Measurements from ENCODE around the gene MROH2A. TPM values are rescaled to one million over a fixed set of nuclear protein-coding genes. Genes with fewer than 3 reads are reported as not detected.
A peak's percentile ranks its signal among the peaks of the same experiment; 100 is the strongest.

MROH2A gene
- total and polyA plus RNA-seq, 9 of the 15 experiments (the other 6 are each of a cell fraction or from before 2014, with no cell fraction given): 0.03 TPM; not detected in 8

- TF ChIP-seq GTF3C2 (IDR thresholded peaks at IDR 0.05; ENCODE audit: borderline replicate concordance, extremely low read depth, insufficient read length): no peak
- no peak for TF ChIP-seq ZNF184 (CRISPR knock-in tag; IDR thresholded peaks at IDR 0.05)
- no peak for TF ChIP-seq GATAD2B (IDR thresholded peaks at IDR 0.05; ENCODE audit: borderline replicate concordance)
- no peak; the same call in 1 of the 2 replicates for TF ChIP-seq RAD51 (IDR thresholded peaks at IDR 0.05; ENCODE audit: borderline replicate concordance, low read depth)
- no peak for TF ChIP-seq THRB (CRISPR knock-in tag; conservative IDR thresholded peaks at IDR 0.05)
- TF ChIP-seq MYBL2 (IDR thresholded peaks at IDR 0.05; ENCODE audit: low read depth): no peak
- no peak for TF ChIP-seq MYBL2 (CRISPR knock-in tag; IDR thresholded peaks at IDR 0.05; ENCODE audit: borderline replicate concordance)
- TF ChIP-seq ZNF24 (IDR thresholded peaks at IDR 0.05): no peak
- peak; percentile 85 for TF ChIP-seq MAFG (tag; conservative IDR thresholded peaks at IDR 0.05)
- TF ChIP-seq ZNF551 (CRISPR knock-in tag; IDR thresholded peaks at IDR 0.05): no peak
- TF ChIP-seq FOXM1 (IDR thresholded peaks at IDR 0.05; ENCODE audit: low read depth): peak; percentile 40; the same call in 1 of the 2 replicates
- no peak for TF ChIP-seq FOXM1 (CRISPR knock-in tag; IDR thresholded peaks at IDR 0.05; ENCODE audit: low read depth)
- TF ChIP-seq ZNF263 (CRISPR knock-in tag; IDR thresholded peaks at IDR 0.05; ENCODE audit: borderline replicate concordance): no peak
- no peak; the same call in 1 of the 2 replicates for TF ChIP-seq STAT5A (IDR thresholded peaks at IDR 0.05; ENCODE audit: borderline replicate concordance, low read length)
- TF ChIP-seq PCBP1 (IDR thresholded peaks at IDR 0.05; ENCODE audit: low read depth, low read length, poor library complexity, severe bottlenecking): no peak
- TF ChIP-seq ZNF830 (CRISPR knock-in tag; IDR thresholded peaks at IDR 0.05): no peak
- no peak for TF ChIP-seq CHD2 (IDR thresholded peaks at IDR 0.05; ENCODE audit: low read depth, low read length)
- TF ChIP-seq FOS (IDR thresholded peaks at IDR 0.05; ENCODE audit: extremely low read depth, insufficient read length): no peak
- peak; percentile 65; the same call in 1 of the 2 replicates for TF ChIP-seq CEBPG (CRISPR knock-in tag; IDR thresholded peaks at IDR 0.05)
- peak in 1 of 2 experiments; percentile 34; a peak in 1 of 4 replicates for TF ChIP-seq CEBPG (tag; conservative IDR thresholded peaks at IDR 0.05 in 1 of 2, IDR thresholded peaks at IDR 0.05 in 1 of 2)
- TF ChIP-seq ATF3 (IDR thresholded peaks at IDR 0.05): peak; percentile 45
- no peak for TF ChIP-seq ATF3 (CRISPR knock-in tag; conservative IDR thresholded peaks at IDR 0.05)
- TF ChIP-seq ZNF124 (CRISPR knock-in tag; IDR thresholded peaks at IDR 0.05): no peak
Observed at GRCh38 chr2:233857511-233858141, 79.5 kb downstream of the MROH2A start (continued).
